SK-N-MC (cell line): ENCODE measurements around the gene GJB6.

Source experiments
- EZH2 ChIP-seq: fragments of 200-600 bp; sonication (generic); IDR thresholded peaks from one replicate; pipeline ENCODE4 v1.6.1; 2017; ENCODE audit warnings: antibody characterized with exemption
- FOXP2 ChIP-seq: optimal IDR thresholded peaks from 2 replicates; pipeline ENCODE3; 2011; ENCODE audit warnings: mild to moderate bottlenecking, moderate library complexity; ENCODE audit not compliant: insufficient read depth; ENCODE audit errors: extremely low read length, control extremely low read depth
- POLR2AphosphoS5 ChIP-seq: IDR thresholded peaks from 2 replicates; pipeline ENCODE4 v1.6.1; 2012; ENCODE audit warnings: mild to moderate bottlenecking, low read depth, low read length, borderline replicate concordance

DNA sequence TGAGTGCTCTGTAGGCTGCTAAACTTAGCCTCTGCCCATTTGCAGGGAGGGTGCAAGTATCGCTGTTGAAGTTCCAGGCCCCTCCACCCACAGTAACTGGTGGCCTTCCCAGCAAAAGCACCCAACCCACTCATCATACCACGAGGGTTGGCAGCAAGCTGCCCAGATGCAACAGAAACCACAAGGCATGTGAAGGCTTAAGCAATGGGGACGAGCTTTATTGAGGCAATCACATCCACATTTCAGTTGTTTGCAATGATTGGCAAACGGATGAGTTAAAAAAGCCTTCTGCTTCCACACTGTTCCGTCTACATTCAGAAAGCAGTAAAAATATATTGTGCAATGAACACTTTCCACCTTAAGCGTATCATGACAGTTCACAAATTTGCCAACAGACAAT lies 10.3 kb downstream of the GJB6 start:
- TF ChIP-seq POLR2AphosphoS5 (no peak), EZH2 (no peak), FOXP2 (no peak)
